Muscle of back (tissue), 11 donors: Measurements from ENCODE around the gene ANKRD50. TPM values are rescaled to one million over a fixed set of nuclear protein-coding genes. Genes with fewer than 3 reads are reported as not detected.

Experiments used
- DNase-seq, 3 donors: peaks; one replicate each; pipeline versions ENCODE4 v3.0.0 to v3.0.0-alpha.2; 2013
- polyA plus RNA-seq, 10 donors: library from polyadenylated mRNA; unstranded; fragments of 120-200 nt; gene quantifications; one replicate each; pipeline ENCODE4 v1.2.1, GENCODE V29; 2013; ENCODE audit not compliant: insufficient read length in 10 of 10

ANKRD50 gene
- polyA plus RNA-seq, 10 donors, result 49.4 to 78.2 (median 61.5) TPM

GRCh38 chr4:124711471-124712371 lies 811 bp downstream of the ANKRD50 start:
- peak; percentile 73 to 93 (median 77) for DNase-seq

- peak in 2 of 3 donors; percentile 33 to 67 for DNase-seq
Observed at GRCh38 chr4:124710911-124711310, 1.6 kb downstream of the ANKRD50 start.

- peak in 2 of 3 donors; percentile 11 to 53 for DNase-seq
Observed at GRCh38 chr4:124710015-124710741, 2.4 kb downstream of the ANKRD50 start.

GRCh38 chr4:124708517-124709300 lies 3.8 kb downstream of the ANKRD50 start:
- DNase-seq, result peak in 2 of 3 donors; percentile 9 to 25

- no peak for DNase-seq
Observed at GRCh38 chr4:124705393-124705792, 7.1 kb downstream of the ANKRD50 start.

- no peak for DNase-seq
Observed at GRCh38 chr4:124703154-124703553, 9.4 kb downstream of the ANKRD50 start.

GRCh38 chr4:124697441-124697840 lies 15.1 kb downstream of the ANKRD50 start:
- no peak for DNase-seq

- no peak for DNase-seq
Observed at GRCh38 chr4:124696182-124696581, 16.4 kb downstream of the ANKRD50 start.

GRCh38 chr4:124694946-124695598 lies 17.5 kb downstream of the ANKRD50 start:
- no peak for DNase-seq

GRCh38 chr4:124694306-124694705 lies 18.2 kb downstream of the ANKRD50 start:
- DNase-seq, result no peak

GRCh38 chr4:124691801-124692200 lies 20.7 kb downstream of the ANKRD50 start:
- no peak for DNase-seq

- no peak for DNase-seq
Observed at GRCh38 chr4:124686279-124686678, 26.3 kb downstream of the ANKRD50 start.

- no peak for DNase-seq
Observed at GRCh38 chr4:124685851-124686250, 26.7 kb downstream of the ANKRD50 start.

- no peak for DNase-seq
Observed at GRCh38 chr4:124684301-124684700, 28.2 kb downstream of the ANKRD50 start.

GRCh38 chr4:124682384-124682783 lies 30.1 kb downstream of the ANKRD50 start:
- no peak for DNase-seq

- no peak for DNase-seq
Observed at GRCh38 chr4:124666496-124666895, 46.0 kb downstream of the ANKRD50 start.

- no peak for DNase-seq
Observed at GRCh38 chr4:124658795-124659194, 53.7 kb downstream of the ANKRD50 start.

- no peak for DNase-seq
Observed at GRCh38 chr4:124650614-124651013, 61.9 kb downstream of the ANKRD50 start.

GRCh38 chr4:124647599-124647998 lies 64.9 kb downstream of the ANKRD50 start:
- DNase-seq, result no peak

GRCh38 chr4:124644621-124645020 lies 67.9 kb downstream of the ANKRD50 start:
- DNase-seq, result no peak

GRCh38 chr4:124642846-124643245 lies 69.7 kb downstream of the ANKRD50 start:
- DNase-seq, result no peak
